HepG2 (cell line): ENCODE results near the gene PIP5K1C. TPM values are rescaled to one million over a fixed set of nuclear protein-coding genes. Genes with fewer than 3 reads are reported as not detected.

Source experiments
- ATAC-seq: fragments of 200-7000 bp; cut with Tn5 transposase; 3 replicates; pipeline ENCODE4 v1.9.1; 2020; ENCODE audit warnings: mild to moderate bottlenecking, moderate library complexity
- BruUV-seq: library from RNA; stranded (reverse); fragments of 400-500 nt; replicated peaks from 2 replicates; lab custom pipeline; 2021; lab: Mats Ljungman, UMichigan
- CTCF ChIA-PET: fragments of 300-600 bp; formaldehyde crosslinking; extraction: SDS; loops from one replicate; lab custom pipeline; 2021; ENCODE audit warnings: low total read pairs, inconsistent platforms, low intra/inter-chr PET ratio; lab: Yijun Ruan, JAX
- POLR2A ChIA-PET: fragments of 350-600 bp; sonication (Branson Sonifier 250); formaldehyde crosslinking; loops from one replicate; lab custom pipeline; 2020; ENCODE audit warnings: antibody characterized with exemption, inconsistent platforms; lab: Yijun Ruan, JAX
- DNase-seq: peaks from one replicate; pipeline ENCODE4 v3.0.0-alpha.2; 2015; ENCODE audit warnings: low spot score
- FAIRE-seq: peaks from 3 replicates; lab custom pipeline; 2011; peaks lifted over from hg19 to GRCh38; lab: Jason Lieb, UNC
- H2AFZ ChIP-seq: one replicate; pipeline ENCODE4 v1.6.1; 2011; ENCODE audit warnings: low read length, inconsistent platforms
- H3K27ac ChIP-seq: fragments of 300-600 bp; 3 replicates; pipeline ENCODE4 v1.8.0; 2011; ENCODE audit warnings: mixed run types, mild to moderate bottlenecking, mixed read lengths, low read length, inconsistent platforms; ENCODE audit not compliant: insufficient read depth; ENCODE audit errors: extremely low read length
- H3K27me3 ChIP-seq, 2 experiments: fragments of 200-600 bp in 1 of 2; 2 replicates in 1 of 2; 3 replicates in 1 of 2; pipeline versions ENCODE4 v1.6.0 to v1.8.0; 2011; ENCODE audit warnings: low read length in 2 of 2, mild to moderate bottlenecking in 2 of 2, moderate library complexity in 2 of 2, inconsistent platforms in 1 of 2; ENCODE audit not compliant: insufficient read depth in 2 of 2, control insufficient read depth in 1 of 2
- H3K36me3 ChIP-seq, 2 experiments: fragments of 200-600 bp in 1 of 2; replicated peaks in 1 of 2; 2 replicates in 1 of 2; 3 replicates in 1 of 2; pipeline versions ENCODE4 v1.5.1 to v1.8.0; 2011; ENCODE audit warnings: low read length in 2 of 2, inconsistent platforms in 1 of 2; ENCODE audit not compliant: insufficient read depth in 2 of 2, control insufficient read depth in 1 of 2
- H3K4me1 ChIP-seq: 2 replicates; pipeline ENCODE4 v1.5.1; 2012; ENCODE audit warnings: low read length, inconsistent platforms; ENCODE audit not compliant: insufficient read depth
- H3K4me2 ChIP-seq: 2 replicates; pipeline ENCODE4 v1.6.0; 2011; ENCODE audit warnings: low read depth, low read length, inconsistent platforms
- H3K4me3 ChIP-seq, 3 experiments: fragments of 200-600 bp in 1 of 3; sonication (generic), shearing (Covaris generic) in 1 of 3; replicated peaks in 1 of 3; 2 replicates each; pipeline ENCODE4 v1.5.1; 2011 to 2016; ENCODE audit warnings: low read length in 3 of 3, inconsistent platforms in 2 of 3, low read depth in 2 of 3, mild to moderate bottlenecking in 2 of 3, control low read depth in 1 of 3, mixed read lengths in 1 of 3; ENCODE audit not compliant: insufficient read depth in 1 of 3
- H3K79me2 ChIP-seq: one replicate; pipeline ENCODE4 v1.6.1; 2011; ENCODE audit warnings: low read length, inconsistent platforms; ENCODE audit not compliant: insufficient read depth
- H3K9ac ChIP-seq: 2 replicates; pipeline ENCODE4 v1.6.0; 2011; ENCODE audit warnings: mild to moderate bottlenecking, low read depth, low read length, inconsistent platforms; ENCODE audit not compliant: insufficient read depth
- H3K9me3 ChIP-seq: 2 replicates; pipeline ENCODE4 v1.5.1; 2012; ENCODE audit warnings: mild to moderate bottlenecking, low read length
- H4K20me1 ChIP-seq: 2 replicates; pipeline ENCODE4 v1.6.0; 2011; ENCODE audit warnings: inconsistent platforms, mild to moderate bottlenecking, low read length, moderate library complexity; ENCODE audit not compliant: insufficient read depth
- EED ChIP-seq: sonication (generic); formaldehyde crosslinking; IDR thresholded peaks from 2 replicates; pipeline ENCODE4 v1.5.0; 2020; ENCODE audit warnings: mild to moderate bottlenecking, missing genetic modification reagents
- HNRNPL ChIP-seq: fragments of 200-400 bp; formaldehyde crosslinking; IDR thresholded peaks from 2 replicates; pipeline ENCODE4 v1.6.1; 2017; ENCODE audit warnings: mild to moderate bottlenecking, low read depth, low read length
- IKZF4 ChIP-seq: sonication (generic); formaldehyde crosslinking; IDR thresholded peaks from 2 replicates; pipeline ENCODE4 v1.5.1; 2020; ENCODE audit warnings: borderline replicate concordance, mild to moderate bottlenecking, low read depth, missing genetic modification reagents; ENCODE audit errors: not compliant biosample characterization
- KAT8 ChIP-seq: IDR thresholded peaks from 2 replicates; pipeline ENCODE4 v1.6.1; 2016; ENCODE audit warnings: missing genetic modification reagents, missing compliant biosample characterization
- SALL1 ChIP-seq: sonication (generic); formaldehyde crosslinking; IDR thresholded peaks from 2 replicates; pipeline ENCODE4 v1.8.0; 2022; ENCODE audit warnings: mild to moderate bottlenecking, missing genetic modification reagents
- ZKSCAN8 ChIP-seq: IDR thresholded peaks from 2 replicates; pipeline ENCODE4 v1.6.1; 2016; ENCODE audit warnings: borderline replicate concordance, missing genetic modification reagents, missing compliant biosample characterization
- ZNF17 ChIP-seq: sonication (generic); formaldehyde crosslinking; IDR thresholded peaks from 2 replicates; pipeline ENCODE4 v1.5.0; 2020; ENCODE audit warnings: mild to moderate bottlenecking, missing genetic modification reagents
- ZNF20 ChIP-seq: sonication (generic); formaldehyde crosslinking; IDR thresholded peaks from 2 replicates; pipeline ENCODE4 v1.4.0; 2020; ENCODE audit warnings: mild to moderate bottlenecking, moderate library complexity, missing genetic modification reagents
- WGBS: methylation state at CpG from one replicate; pipeline ENCODE4 v1.1.6; 2017; ENCODE audit warnings: low lambda C conversion rate; 5-methylcytosine and 5-hydroxymethylcytosine counted together
- in situ Hi-C: cut with HindIII; loops from 2 replicates; pipeline ENCODE4 v1.10.0; 2017; ENCODE audit warnings: low pct_unique_long_range_greater_than_20kb; ENCODE audit not compliant: extremely low pct_ligation_motif_present
- intact Hi-C: fragments of 100-400 bp; cut with micrococcal nuclease; formaldehyde crosslinking; loops from one replicate; pipeline ENCODE4 v1.10.0; 2022; ENCODE audit not compliant: unreplicated experiment
- polyA plus RNA-seq, 8 experiments: library from polyadenylated mRNA; depleted of rRNA in 3 of 8; stranded (reverse) in 7 of 8; unstranded in 1 of 8; fragments of >200 nt; fragmentation: Illumina TruSeq in 4 of 8; extraction: Trizol in 4 of 8; gene quantifications; 2 replicates each; pipeline versions ENCODE4 v1.2.1 to v1.2.3, GENCODE V29; 2011 to 2016; ENCODE audit warnings: low read depth in 4 of 8, missing spikeins in 1 of 8, mixed read lengths in 1 of 8; ENCODE audit not compliant: insufficient read depth in 1 of 8
- total RNA-seq, 5 experiments: library from RNA; depleted of rRNA; stranded (reverse); fragments of >200 nt; fragmentation: Illumina TruSeq; extraction: Trizol; gene quantifications; 2 replicates each; pipeline ENCODE4 v1.2.3, GENCODE V29; 2016; ENCODE audit warnings: low read depth in 1 of 5
- TF ChIP-seq, protein P1 (sequence below): sonication (generic); formaldehyde crosslinking; IDR thresholded peaks from 2 replicates; pipeline ENCODE4 v1.5.1; 2020; ENCODE audit warnings: mild to moderate bottlenecking, missing genetic modification reagents, borderline replicate concordance
- TF ChIP-seq, protein P2 (sequence below): IDR thresholded peaks from 2 replicates; pipeline ENCODE4 v1.6.1; 2016; ENCODE audit warnings: missing compliant biosample characterization, missing genetic modification reagents, borderline replicate concordance
- TF ChIP-seq, protein P3 (sequence below): sonication (generic); formaldehyde crosslinking; IDR thresholded peaks from 2 replicates; pipeline ENCODE4 v1.8.1; 2023; ENCODE audit warnings: mild to moderate bottlenecking, moderate library complexity, missing genetic modification reagents
- TF ChIP-seq, protein P4 (sequence below): IDR thresholded peaks from 2 replicates; pipeline ENCODE4 v1.6.1; 2016; ENCODE audit warnings: mild to moderate bottlenecking, missing biosample characterization, missing genetic modification reagents

The PIP5K1C gene
- total and polyA plus RNA-seq, 2 of the 13 experiments (the other 11 are each of a cell fraction or from before 2014, with no cell fraction given): 3.6 to 4.3 TPM

DNA sequence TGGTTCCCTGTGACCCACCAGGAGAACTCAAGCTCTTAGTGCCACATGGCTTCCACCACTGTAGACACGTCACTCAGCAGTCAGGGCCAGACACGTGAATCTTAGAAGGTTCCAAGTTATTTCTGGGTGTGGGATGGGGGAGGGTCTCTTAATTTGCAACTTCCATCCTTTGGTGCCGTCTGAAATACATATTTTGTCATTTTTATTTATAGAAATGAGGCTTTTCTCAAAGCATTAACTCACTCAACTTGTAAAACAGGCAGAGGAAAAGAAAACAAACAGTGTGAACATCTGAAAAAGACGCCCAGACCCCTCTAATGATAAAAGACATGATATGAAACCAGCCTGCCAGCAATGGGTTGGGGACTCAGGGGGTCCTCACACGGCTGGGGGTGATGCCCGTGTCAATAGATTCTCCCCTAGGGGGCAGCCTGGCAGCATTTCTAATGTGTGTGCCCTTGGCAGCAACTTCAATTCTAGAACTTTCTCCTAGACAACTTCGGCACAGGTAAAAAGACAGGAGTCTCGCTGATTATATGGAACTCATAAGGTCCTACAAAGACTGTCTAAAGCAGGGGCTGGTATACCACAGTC lies 15.4 kb downstream of the PIP5K1C start:
- peaks cover 2 to 5% of the 10 kb centered on the region in 2 experiments; a peak in 3 of 5 replicates for H3K36me3 ChIP-seq
- H3K79me2 ChIP-seq: no peaks in the 10 kb centered on the region
- TF ChIP-seq, protein P1, sequence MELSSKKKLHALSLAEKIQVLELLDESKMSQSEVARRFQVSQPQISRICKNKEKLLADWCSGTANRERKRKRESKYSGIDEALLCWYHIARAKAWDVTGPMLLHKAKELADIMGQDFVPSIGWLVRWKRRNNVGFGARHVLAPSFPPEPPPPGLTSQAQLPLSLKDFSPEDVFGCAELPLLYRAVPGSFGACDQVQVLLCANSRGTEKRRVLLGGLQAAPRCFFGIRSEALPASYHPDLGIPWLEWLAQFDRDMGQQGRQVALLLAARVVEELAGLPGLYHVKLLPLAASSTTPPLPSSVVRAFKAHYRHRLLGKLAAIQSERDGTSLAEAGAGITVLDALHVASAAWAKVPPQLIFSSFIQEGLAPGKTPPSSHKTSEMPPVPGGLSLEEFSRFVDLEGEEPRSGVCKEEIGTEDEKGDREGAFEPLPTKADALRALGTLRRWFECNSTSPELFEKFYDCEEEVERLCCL (CRISPR knock-in tag): no peak
- no peak for TF ChIP-seq ZKSCAN8
- TF ChIP-seq SALL1: no peak
- TF ChIP-seq, protein P2, sequence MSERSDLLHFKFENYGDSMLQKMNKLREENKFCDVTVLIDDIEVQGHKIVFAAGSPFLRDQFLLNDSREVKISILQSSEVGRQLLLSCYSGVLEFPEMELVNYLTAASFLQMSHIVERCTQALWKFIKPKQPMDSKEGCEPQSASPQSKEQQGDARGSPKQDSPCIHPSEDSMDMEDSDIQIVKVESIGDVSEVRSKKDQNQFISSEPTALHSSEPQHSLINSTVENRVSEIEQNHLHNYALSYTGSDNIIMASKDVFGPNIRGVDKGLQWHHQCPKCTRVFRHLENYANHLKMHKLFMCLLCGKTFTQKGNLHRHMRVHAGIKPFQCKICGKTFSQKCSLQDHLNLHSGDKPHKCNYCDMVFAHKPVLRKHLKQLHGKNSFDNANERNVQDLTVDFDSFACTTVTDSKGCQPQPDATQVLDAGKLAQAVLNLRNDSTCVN: no peak
- TF ChIP-seq KAT8 (CRISPR knock-in tag): no peak
- no peak for TF ChIP-seq ZNF20 (CRISPR knock-in tag)
- no peak for TF ChIP-seq ZNF17
- TF ChIP-seq, protein P3, sequence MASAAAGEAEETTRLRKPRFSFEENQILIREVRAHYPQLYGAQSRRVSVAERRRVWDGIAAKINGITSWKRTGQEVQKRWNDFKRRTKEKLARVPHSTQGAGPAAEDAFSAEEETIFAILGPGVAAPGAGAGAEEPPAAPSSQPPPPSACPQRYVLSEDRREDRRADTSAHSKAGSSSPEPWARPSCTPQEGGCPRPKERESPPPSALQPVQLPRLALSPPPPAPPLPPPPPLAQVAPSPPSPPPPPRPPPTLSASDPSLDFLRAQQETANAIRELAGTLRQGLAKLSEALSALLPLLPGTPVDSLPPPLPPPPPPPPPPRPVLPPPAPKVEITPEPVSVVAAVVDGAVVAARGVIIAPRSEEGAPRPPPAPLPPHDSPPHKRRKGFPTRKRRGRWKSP (CRISPR knock-in tag): no peak
- no peak for TF ChIP-seq IKZF4 (CRISPR knock-in tag)
- TF ChIP-seq, protein P4, sequence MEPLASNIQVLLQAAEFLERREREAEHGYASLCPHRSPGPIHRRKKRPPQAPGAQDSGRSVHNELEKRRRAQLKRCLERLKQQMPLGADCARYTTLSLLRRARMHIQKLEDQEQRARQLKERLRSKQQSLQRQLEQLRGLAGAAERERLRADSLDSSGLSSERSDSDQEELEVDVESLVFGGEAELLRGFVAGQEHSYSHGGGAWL (CRISPR knock-in tag): no peak
- TF ChIP-seq EED: no peak
- no peak for TF ChIP-seq HNRNPL
- H3K27me3 ChIP-seq: no peaks in the 10 kb centered on the region
- H2AFZ ChIP-seq: no peak overlapping the region
- no TSS peak for BruUV-seq
- WGBS: 90% methylated on average over 8 of the region's 8 CpGs
- H3K9me3 ChIP-seq: peaks cover 9% of the 10 kb centered on the region; the same call in 1 of the 2 replicates
- no peak for DNase-seq
- no peaks in the 10 kb centered on the region for H4K20me1 ChIP-seq
- CTCF ChIA-PET: no interaction called here
- POLR2A ChIA-PET: no interaction called here
- intact Hi-C loops (no loop called here), in situ Hi-C loops (no loop called here)
- no peak overlapping the region for H3K4me3 ChIP-seq
- peaks cover 12% of the 10 kb centered on the region for H3K4me1 ChIP-seq
- no peak overlapping the region for H3K27ac ChIP-seq
- FAIRE-seq: no peak
- no peak overlapping the region for H3K9ac ChIP-seq
- ATAC-seq: no peak
- no peak overlapping the region for H3K4me2 ChIP-seq
